ENCODE results near the gene KCNQ1. TPM values are rescaled to one million over a fixed set of nuclear protein-coding genes. Genes with fewer than 3 reads are reported as not detected.

KCNQ1 gene
- total and polyA plus RNA-seq, 9 of the 15 experiments (the other 6 are each of a cell fraction or from before 2014, with no cell fraction given) = 0.44 TPM; not detected in 8

GRCh38 chr11:2449548-2450320 lies 4.9 kb downstream of the KCNQ1 start:
- in situ Hi-C loops (cut with MboI) = no loop called here
- WGBS (ENCODE audit: insufficient coverage, low coverage, missing lambda C conversion rate) = 1% methylated on average over 26 of the region's 26 CpGs
- Histone ChIP-seq H3K9ac (ENCODE audit: insufficient read depth in 1 of 2, low read depth in 2 of 2, low read length in 2 of 2) (no peak overlapping the region), H2AFZ (ENCODE audit: low read depth, low read length) (no peak overlapping the region), H3K36me3 (ENCODE audit: control insufficient read depth, insufficient read depth, low read length) (no peaks in the 10 kb centered on the region), H3K4me3 (no peak overlapping the region), H4K20me1 (replicated peaks; ENCODE audit: control insufficient read depth, insufficient read depth, low read length) (peaks cover 6% of the 10 kb centered on the region; the same call in 1 of the 2 replicates), H3K4me2 (ENCODE audit: insufficient read depth, low read length) (no peak overlapping the region), H3K9me3 (replicated peaks; ENCODE audit: control insufficient read depth, insufficient read depth, low read depth, low read length) (no peaks in the 10 kb centered on the region), H3K9me1 (ENCODE audit: control insufficient read depth, insufficient read depth, low read length) (no peaks in the 10 kb centered on the region), H3K79me2 (ENCODE audit: control insufficient read depth, insufficient read depth, low read length) (no peaks in the 10 kb centered on the region), H3K4me1 (replicated peaks in 1 of 2; ENCODE audit: control insufficient read depth in 2 of 2, insufficient read depth in 2 of 2, low read length in 2 of 2) (peaks cover 0 to 19% of the 10 kb centered on the region in 2 experiments; a peak in 2 of 5 replicates), H3K27me3 (ENCODE audit: control insufficient read depth in 2 of 2, insufficient read depth in 2 of 2, low read length in 2 of 2) (peaks cover 8 to 74% of the 10 kb centered on the region in 2 experiments; a peak in 3 of 5 replicates), H3K27ac (ENCODE audit: extremely low read depth, low read depth, low read length) (no peak overlapping the region)
- DNase-seq (ENCODE audit: extremely low read depth in 1 of 4, low spot score in 3 of 4) = no peak
- no peak for FAIRE-seq
- intact Hi-C loops (cut with micrococcal nuclease) = no loop called here
- ChIA-PET POLR2A (interaction anchor here (0.6 kb wide), 2 partner anchors 72 to 236 kb away, joined by 3 read pairs; no protein-coding TSS in a partner anchor), CTCF (ENCODE audit: low intra/inter-chr PET ratio) (no interaction called here)
- ATAC-seq = no peak
- no TSS peak for BruUV-seq (replicated peaks)
- TF ChIP-seq ZNF318 (IDR thresholded peaks at IDR 0.05; ENCODE audit: borderline replicate concordance in 1 of 2, low read depth in 1 of 2) = no peak
- TF ChIP-seq HDGF (IDR thresholded peaks at IDR 0.05) = no peak
- no peak for TF ChIP-seq SIN3B (IDR thresholded peaks at IDR 0.05; ENCODE audit: low read depth)
- no peak for TF ChIP-seq PHB2 (IDR thresholded peaks at IDR 0.05; ENCODE audit: low read depth)
- TF ChIP-seq NCOA1 (IDR thresholded peaks at IDR 0.05; ENCODE audit: low read depth) = no peak
- TF ChIP-seq, protein P1, sequence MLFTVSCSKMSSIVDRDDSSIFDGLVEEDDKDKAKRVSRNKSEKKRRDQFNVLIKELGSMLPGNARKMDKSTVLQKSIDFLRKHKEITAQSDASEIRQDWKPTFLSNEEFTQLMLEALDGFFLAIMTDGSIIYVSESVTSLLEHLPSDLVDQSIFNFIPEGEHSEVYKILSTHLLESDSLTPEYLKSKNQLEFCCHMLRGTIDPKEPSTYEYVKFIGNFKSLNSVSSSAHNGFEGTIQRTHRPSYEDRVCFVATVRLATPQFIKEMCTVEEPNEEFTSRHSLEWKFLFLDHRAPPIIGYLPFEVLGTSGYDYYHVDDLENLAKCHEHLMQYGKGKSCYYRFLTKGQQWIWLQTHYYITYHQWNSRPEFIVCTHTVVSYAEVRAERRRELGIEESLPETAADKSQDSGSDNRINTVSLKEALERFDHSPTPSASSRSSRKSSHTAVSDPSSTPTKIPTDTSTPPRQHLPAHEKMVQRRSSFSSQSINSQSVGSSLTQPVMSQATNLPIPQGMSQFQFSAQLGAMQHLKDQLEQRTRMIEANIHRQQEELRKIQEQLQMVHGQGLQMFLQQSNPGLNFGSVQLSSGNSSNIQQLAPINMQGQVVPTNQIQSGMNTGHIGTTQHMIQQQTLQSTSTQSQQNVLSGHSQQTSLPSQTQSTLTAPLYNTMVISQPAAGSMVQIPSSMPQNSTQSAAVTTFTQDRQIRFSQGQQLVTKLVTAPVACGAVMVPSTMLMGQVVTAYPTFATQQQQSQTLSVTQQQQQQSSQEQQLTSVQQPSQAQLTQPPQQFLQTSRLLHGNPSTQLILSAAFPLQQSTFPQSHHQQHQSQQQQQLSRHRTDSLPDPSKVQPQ (CRISPR knock-in tag; IDR thresholded peaks at IDR 0.05; ENCODE audit: borderline replicate concordance) = no peak
- no peak for TF ChIP-seq TFAM (CRISPR knock-in tag; conservative IDR thresholded peaks at IDR 0.05)
- TF ChIP-seq NCOA6 (IDR thresholded peaks at IDR 0.05) = no peak
- no peak for TF ChIP-seq FOXA3 (CRISPR knock-in tag; conservative IDR thresholded peaks at IDR 0.05 in 1 of 2, IDR thresholded peaks at IDR 0.05 in 1 of 2)
- no peak for TF ChIP-seq POLR3A (IDR thresholded peaks at IDR 0.05; ENCODE audit: borderline replicate concordance, extremely low read depth, insufficient read depth, insufficient read length)
